Skin of body (tissue), 2 donors: ENCODE results near the gene MEIS3. TPM values are rescaled to one million over a fixed set of nuclear protein-coding genes. Genes with fewer than 3 reads are reported as not detected.
"Not testable (repeated sequence)": the region's sequence is repeated elsewhere in the genome, so short reads cannot be mapped to it uniquely, and the experiment has no call there.

ENCODE experiments used
- DNase-seq: peaks from one replicate; lab custom pipeline; 2025; lab: John Stamatoyannopoulos, UW
- total RNA-seq: library from RNA; depleted of rRNA; stranded (reverse); fragments of >200 nt; gene quantifications from one replicate; pipeline ENCODE4 v1.2.3, GENCODE V29; 2014

Gene MEIS3
- total RNA-seq, 1 donor from 2014 or later, result 12.8 TPM

GRCh38 chr19:47387623-47388022 lies 31.7 kb downstream of the MEIS3 start:
- DNase-seq, result not testable (repeated sequence)

DNA sequence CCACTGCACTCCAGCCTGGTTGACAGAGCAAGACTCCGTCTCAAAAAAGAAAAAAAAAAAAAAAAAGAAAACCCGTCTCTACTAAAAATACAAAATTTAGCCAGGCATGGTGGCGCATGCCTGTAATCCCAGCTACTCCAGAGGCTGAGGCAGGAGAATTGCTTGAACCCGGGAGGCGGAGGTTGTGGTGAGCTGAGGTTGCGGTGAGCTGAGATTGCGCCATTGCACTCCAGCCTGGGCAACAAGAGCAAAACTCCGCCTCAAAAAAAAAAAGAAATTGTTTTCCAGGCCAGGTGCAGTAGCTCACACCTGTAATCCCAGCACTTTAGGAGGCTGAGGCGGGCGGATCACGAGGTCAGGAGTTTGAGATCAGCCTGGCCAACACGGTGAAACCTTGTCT lies 32.7 kb downstream of the MEIS3 start:
- DNase-seq, result not testable (repeated sequence)

DNA sequence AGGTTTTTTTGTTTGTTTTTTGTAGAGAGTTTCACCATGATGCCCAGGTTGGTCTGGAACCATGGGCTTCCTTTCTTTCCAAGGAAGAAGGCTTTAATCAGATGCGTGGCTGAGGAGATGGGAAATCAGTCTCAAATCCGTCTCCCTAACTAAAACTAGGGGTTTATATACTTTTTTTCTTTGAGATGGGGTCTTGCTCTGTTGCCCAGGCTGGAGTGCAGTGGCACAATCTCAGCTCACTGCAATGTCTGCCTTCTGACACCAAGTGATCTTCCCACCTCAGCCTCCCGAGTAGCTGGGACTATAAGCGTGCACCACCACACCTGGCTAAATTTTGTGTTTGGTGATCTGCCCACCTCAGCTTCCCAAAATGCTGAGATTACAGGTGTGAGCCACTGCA lies 34.8 kb downstream of the MEIS3 start:
- DNase-seq, result not testable (repeated sequence)

GRCh38 chr19:47383890-47384289 lies 35.4 kb downstream of the MEIS3 start:
- DNase-seq, result not testable (repeated sequence)

DNA sequence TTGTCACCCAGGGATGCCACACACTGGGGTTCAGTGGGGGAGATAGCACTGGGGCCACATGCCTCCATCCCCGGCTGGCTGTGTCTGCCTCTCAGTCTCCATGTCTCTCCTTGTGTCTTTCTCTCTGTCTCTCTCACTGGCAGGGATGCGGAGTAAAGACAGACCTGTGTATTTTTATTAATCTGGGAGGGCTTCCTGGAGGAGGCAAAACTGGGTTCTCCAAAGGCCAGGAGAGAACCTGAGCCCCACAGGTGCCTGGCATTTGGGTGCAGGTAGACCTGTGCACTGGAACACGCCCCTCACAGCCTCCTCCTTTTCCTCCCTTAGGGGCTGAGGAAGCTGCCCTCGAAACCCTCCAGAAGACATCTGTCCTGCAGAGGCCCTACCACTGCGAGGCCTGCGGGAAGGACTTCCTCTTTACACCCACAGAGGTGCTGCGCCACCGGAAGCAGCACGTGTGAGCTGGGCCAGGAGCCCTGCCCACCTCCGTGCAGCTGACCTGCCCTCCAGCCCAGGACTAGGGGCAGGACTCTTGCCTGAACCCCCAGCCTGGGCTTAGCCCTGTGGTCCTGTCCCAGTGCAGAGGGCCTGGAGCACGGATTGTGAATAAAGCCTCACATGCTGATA lies 37.6 kb downstream of the MEIS3 start:
- no peak for DNase-seq

DNA sequence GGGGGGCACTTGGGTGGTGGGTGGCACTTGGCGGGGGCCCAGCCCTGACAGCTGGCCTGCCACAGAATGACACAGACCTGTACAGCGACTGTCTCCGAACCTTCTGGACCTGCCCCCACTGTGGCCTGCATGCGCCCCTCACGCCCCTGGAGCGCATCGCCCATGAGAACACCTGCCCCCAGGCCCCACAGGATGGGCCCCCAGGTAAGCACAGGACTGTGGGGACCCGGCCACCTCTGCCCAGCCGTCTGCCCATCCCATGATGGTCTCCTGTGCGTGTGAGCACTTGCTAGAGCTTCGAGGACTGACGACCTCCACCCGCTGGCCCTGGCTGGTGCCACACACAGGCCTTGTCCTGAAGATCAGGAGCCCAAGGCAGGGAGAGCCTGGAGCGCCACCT lies 38.2 kb downstream of the MEIS3 start:
- no peak for DNase-seq

DNA sequence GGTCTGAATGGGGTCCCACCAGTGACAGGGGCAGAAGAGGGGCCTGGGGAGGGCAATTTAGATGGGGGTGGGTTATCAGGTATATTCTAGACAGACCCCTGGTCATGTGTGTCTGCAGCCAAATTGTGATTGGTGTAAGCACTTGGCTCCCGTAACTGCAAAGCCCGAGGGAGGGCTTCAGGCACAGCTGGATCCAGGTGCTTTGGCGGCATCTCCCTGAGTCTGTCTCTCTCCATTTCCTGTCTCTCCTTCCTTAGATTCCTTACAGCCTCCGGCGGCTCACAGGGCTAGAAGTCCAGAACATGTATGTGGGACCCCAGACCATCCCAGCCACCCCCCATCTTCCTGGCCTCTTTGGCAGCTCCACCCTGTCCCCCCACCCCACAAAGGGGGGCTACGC lies 38.8 kb downstream of the MEIS3 start:
- no peak for DNase-seq

DNA sequence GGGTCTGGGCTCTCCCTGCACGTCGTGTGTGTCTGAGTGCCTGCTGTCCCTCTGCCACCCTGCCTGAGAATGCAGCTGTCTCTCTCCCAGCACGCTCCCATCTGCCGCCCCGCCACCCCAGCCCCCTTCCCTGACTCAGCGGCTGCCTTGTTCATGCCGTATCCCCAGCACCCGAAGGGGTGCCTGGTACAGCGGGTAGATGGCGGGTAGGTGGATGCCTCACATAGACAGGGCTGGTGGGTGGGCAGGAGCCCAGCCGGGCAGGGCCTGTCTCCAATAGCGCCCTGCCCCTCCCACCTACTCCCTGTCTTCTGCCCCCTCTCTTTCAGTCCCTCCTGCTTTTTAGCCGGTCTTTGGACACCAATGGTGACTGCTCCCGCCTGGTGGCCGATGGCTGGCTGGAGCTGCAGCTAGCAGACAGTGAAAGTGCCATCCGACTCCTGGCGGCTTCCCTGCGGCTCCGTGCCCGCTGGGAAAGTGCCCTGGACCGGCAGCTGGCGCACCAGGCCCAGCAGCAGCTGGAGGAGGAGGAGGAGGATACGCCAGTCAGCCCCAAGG lies 39.9 kb downstream of the MEIS3 start:
- no peak for DNase-seq

GRCh38 chr19:47378246-47378645 lies 41.1 kb downstream of the MEIS3 start:
- no peak for DNase-seq

DNA sequence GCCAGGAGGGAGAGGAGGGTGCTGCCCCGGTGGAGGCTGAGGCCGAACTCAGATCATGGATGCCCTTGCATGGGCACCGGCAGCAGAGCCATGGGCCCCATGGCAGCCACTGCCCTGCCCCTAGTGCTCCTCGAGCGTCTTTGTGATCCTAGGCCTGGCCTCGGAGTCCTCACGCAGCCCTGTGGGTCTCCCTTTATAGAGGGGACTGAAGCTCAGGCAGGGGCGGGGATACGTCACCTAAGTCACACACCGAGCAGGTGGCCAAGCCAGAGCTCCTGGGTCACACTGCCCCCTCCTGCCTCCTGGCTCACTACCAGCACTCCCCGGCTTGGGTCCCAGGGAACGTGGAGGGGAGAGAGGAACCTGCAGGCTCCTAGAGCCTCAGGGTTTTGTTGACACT lies 41.5 kb downstream of the MEIS3 start:
- no peak for DNase-seq

- DNase-seq, result no peak
Measured at GRCh38 chr19:47377208-47377701, 42.1 kb downstream of the MEIS3 start.

DNA sequence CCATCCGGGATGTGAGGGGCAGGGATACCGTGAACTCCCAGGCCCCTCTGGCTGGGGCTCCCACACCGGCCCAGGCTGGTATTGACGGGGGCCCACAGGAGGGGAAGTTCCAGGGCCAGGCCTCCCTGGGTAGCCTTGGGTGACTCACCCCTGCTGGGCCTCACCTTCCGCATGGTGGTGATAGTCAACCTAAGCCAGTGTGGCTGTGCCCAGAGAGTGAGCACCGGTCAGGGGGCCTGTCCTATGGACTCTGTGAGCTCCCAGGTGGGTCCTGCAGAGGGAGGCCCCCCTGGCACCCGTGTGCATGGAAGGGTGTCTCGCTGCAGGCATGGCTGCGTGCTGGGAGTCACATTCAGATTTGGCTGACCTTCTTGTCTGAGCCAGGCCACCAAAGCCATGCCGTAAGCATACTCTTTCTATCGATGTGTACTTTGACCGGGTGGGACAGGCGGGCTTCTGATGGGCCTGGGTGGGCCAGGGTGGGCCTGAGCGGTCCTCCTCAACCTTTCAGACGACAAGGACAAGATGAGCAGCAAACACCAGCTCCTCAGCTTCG lies 42.7 kb downstream of the MEIS3 start:
- no peak for DNase-seq

DNA sequence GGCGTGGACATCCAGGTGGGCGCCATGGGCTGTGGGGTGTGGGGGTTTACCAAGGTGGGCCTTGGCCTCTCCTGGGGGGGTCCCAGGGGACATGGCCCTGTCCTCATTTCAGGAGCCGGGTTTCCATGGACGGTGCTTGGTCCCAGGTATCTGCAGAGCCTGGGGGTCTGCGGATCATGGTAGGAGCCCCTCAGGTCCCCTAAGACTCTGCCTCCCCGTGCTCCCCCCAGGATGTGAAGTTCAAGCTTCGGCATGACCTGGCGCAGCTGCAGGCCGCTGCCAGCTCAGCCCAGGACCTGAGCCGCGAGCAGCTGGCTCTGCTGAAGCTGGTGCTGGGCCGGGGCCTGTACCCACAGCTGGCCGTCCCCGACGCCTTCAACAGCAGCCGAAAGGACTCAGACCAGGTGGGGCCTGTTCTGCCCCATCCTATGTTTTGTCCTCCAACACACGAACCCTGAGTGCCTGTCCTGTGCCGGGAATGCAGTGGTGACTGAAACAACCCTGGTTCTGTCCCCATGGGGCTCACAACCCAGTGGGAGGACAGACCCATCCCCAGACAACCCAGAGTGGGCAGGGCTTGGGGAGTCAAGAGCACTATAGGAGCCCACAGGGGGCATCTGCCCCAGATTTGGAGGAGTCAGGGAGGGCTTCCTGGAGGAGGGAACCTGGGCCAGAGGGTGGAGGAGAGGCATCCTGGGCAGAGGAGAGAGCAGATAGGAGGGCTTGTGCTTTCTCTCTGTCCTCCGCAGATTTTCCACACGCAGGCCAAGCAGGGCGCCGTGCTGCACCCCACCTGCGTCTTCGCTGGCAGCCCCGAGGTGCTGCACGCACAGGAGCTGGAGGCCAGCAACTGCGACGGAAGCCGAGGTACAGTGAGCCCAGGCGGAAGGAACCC lies 43.4 kb downstream of the MEIS3 start:
- no peak for DNase-seq

GRCh38 chr19:47374876-47375693 lies 44.2 kb downstream of the MEIS3 start:
- DNase-seq, result no peak

GRCh38 chr19:47373246-47374240 lies 45.8 kb downstream of the MEIS3 start:
- no peak for DNase-seq

DNA sequence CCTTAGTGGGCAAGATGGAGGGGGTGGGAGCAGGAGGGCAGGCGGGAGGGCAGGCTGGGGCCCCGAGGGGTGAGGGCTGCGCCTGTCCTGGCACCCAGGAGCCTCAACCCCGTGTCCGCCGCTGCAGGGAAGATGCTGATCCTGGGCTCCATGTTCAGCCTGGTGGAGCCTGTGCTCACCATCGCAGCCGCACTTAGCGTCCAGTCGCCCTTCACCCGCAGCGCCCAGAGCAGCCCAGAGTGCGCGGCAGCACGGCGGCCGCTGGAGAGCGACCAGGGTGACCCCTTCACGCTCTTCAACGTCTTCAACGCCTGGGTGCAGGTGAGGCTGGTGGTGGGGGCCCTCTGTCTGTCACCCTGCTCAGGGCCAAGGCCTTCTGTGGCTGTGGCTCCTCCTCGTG lies 46.7 kb downstream of the MEIS3 start:
- no peak for DNase-seq

GRCh38 chr19:47371261-47371660 lies 48.1 kb downstream of the MEIS3 start:
- DNase-seq, result no peak

DNA sequence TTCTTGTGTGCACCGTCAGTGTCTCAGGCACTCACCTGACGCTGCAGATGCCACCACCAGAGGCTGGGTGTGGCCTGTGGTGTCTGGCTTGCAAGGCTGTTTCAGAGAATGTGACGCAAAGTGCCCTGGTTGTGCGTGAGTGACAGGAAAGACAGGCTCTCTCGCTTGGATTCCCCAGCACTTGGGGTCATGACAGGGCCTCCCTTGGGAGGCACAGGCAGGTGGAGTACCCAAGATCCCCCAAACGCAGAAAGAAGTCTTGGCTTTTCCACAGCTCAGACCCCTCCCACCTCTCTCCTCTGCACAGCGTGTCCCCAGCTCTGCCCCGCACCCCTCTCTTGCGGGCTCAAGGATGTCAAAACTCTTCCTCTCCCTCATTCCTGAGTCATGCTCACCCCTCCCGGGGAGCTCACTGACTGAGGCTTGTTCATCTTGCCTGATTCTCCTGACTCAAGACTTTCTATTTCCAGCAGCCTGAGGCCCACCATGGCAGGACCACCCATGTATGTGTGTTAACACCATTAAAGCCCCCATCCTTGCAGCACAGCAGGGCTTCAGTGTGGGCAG lies 49.2 kb downstream of the MEIS3 start:
- DNase-seq, result no peak

DNA sequence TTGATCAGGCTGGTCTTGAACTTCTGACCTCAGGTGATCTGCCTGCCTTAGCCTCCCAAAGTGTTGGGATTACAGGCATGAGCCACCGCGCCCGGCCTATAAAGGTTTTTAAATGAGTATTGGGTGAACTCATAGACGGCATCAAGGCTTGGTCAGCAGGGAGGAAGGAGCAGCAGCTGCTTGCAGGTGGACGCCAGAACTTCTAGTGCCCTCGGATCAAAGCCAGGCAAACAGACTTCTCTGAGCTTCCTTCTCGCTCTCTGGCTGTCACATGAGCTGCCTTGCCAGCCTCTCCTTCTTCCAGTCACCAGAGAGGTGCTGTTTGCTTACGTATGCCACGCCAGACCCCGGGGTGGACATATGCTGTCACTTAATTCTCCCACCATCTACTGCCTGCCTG lies 53.9 kb downstream of the MEIS3 start:
- not testable (repeated sequence) for DNase-seq
